Activated T-cell treated with anti-CD3 and anti-CD28 coated beads, Interleukin-2, amount 50 U/mL, for 24 hours (primary cell): ENCODE data around the gene APOA4.

ENCODE experiments used
- DNase-seq: peaks from one replicate; pipeline ENCODE4 v3.0.0-alpha.2; 2020
- H3K27ac Mint-ChIP-seq: 2 replicates; pipeline ENCODE4 v1.8.0; 2020; ENCODE audit warnings: mild to moderate bottlenecking, mixed read lengths
- H3K27me3 Mint-ChIP-seq: 2 replicates; pipeline ENCODE4 v1.8.0; 2020; ENCODE audit warnings: mixed read lengths
- H3K36me3 Mint-ChIP-seq: 2 replicates; pipeline ENCODE4 v1.8.0; 2020; ENCODE audit warnings: low read depth, mixed read lengths
- H3K4me1 Mint-ChIP-seq: 2 replicates; pipeline ENCODE4 v1.8.0; 2020; ENCODE audit warnings: low read depth, mixed read lengths
- H3K4me3 Mint-ChIP-seq: 2 replicates; pipeline ENCODE4 v1.8.0; 2020; ENCODE audit warnings: mild to moderate bottlenecking, moderate library complexity, mixed read lengths
- H3K9me3 Mint-ChIP-seq: 2 replicates; pipeline ENCODE4 v1.8.0; 2020; ENCODE audit warnings: mixed read lengths

Gene APOA4

GRCh38 chr11:116791002-116791812 lies 31.9 kb downstream of the APOA4 start:
- H3K27ac Mint-ChIP-seq = no peak overlapping the region

GRCh38 chr11:116790167-116791001 lies 32.7 kb downstream of the APOA4 start:
- no peaks in the 10 kb centered on the region for H3K27me3 Mint-ChIP-seq
- DNase-seq = no peak
- H3K4me1 Mint-ChIP-seq = peaks cover 39% of the 10 kb centered on the region
- no peak overlapping the region for H3K4me3 Mint-ChIP-seq
- H3K9me3 Mint-ChIP-seq = no peaks in the 10 kb centered on the region
- H3K36me3 Mint-ChIP-seq = peaks cover 23% of the 10 kb centered on the region
- no peak overlapping the region for H3K27ac Mint-ChIP-seq

More at GRCh38 chr11:116791002-116791812, 31.9 kb downstream of the APOA4 start:
- peaks cover 15% of the 10 kb centered on the region for H3K36me3 Mint-ChIP-seq
- no peak overlapping the region for H3K4me3 Mint-ChIP-seq
- H3K27me3 Mint-ChIP-seq = no peaks in the 10 kb centered on the region
- peaks cover 31% of the 10 kb centered on the region for H3K4me1 Mint-ChIP-seq
- no peaks in the 10 kb centered on the region for H3K9me3 Mint-ChIP-seq
- DNase-seq = peak; percentile 87

GRCh38 chr11:116788975-116789374 lies 34.1 kb downstream of the APOA4 start:
- Mint-ChIP-seq H3K27me3 (no peaks in the 10 kb centered on the region), H3K4me1 (peaks cover 53% of the 10 kb centered on the region), H3K9me3 (no peaks in the 10 kb centered on the region), H3K27ac (no peak overlapping the region), H3K36me3 (peaks cover 37% of the 10 kb centered on the region), H3K4me3 (no peak overlapping the region)
- no peak for DNase-seq

GRCh38 chr11:116788534-116788933 lies 34.6 kb downstream of the APOA4 start:
- H3K4me3 Mint-ChIP-seq = peak overlapping the region; percentile 95
- no peaks in the 10 kb centered on the region for H3K9me3 Mint-ChIP-seq
- DNase-seq = no peak
- H3K27me3 Mint-ChIP-seq = no peaks in the 10 kb centered on the region
- peak overlapping the region; percentile 94 for H3K27ac Mint-ChIP-seq
- H3K4me1 Mint-ChIP-seq = peaks cover 56% of the 10 kb centered on the region
- H3K36me3 Mint-ChIP-seq = peaks cover 42% of the 10 kb centered on the region

GRCh38 chr11:116787786-116788486 lies 35.2 kb downstream of the APOA4 start, which contains the start of gene ZPR1:
Gene ZPR1, minus strand, starts transcription at chr11:116788023. Its CDS starts 33 bp downstream, at chr11:116787990.
- H3K27ac Mint-ChIP-seq = peak within 1 kb of the TSS; percentile 94
- H3K9me3 Mint-ChIP-seq = no peaks in the 10 kb centered on the region
- H3K36me3 Mint-ChIP-seq = peaks cover 48% of the 10 kb centered on the region
- peaks cover 59% of the 10 kb centered on the region for H3K4me1 Mint-ChIP-seq
- H3K4me3 Mint-ChIP-seq = peak within 1 kb of the TSS; percentile 95
- DNase-seq = peak; percentile 92
- H3K27me3 Mint-ChIP-seq = no peaks in the 10 kb centered on the region

GRCh38 chr11:116787436-116787785 lies 35.7 kb downstream of the APOA4 start:
- no peaks in the 10 kb centered on the region for H3K9me3 Mint-ChIP-seq
- peaks cover 53% of the 10 kb centered on the region for H3K36me3 Mint-ChIP-seq
- no peak for DNase-seq
- peaks cover 64% of the 10 kb centered on the region for H3K4me1 Mint-ChIP-seq
- H3K27me3 Mint-ChIP-seq = no peaks in the 10 kb centered on the region
- H3K4me3 Mint-ChIP-seq = peak overlapping the region; percentile 95
- H3K27ac Mint-ChIP-seq = peak overlapping the region; percentile 87

GRCh38 chr11:116786966-116787365 lies 36.1 kb downstream of the APOA4 start:
- peak overlapping the region; percentile 95 for H3K4me3 Mint-ChIP-seq
- H3K9me3 Mint-ChIP-seq = no peaks in the 10 kb centered on the region
- no peaks in the 10 kb centered on the region for H3K27me3 Mint-ChIP-seq
- peaks cover 57% of the 10 kb centered on the region for H3K36me3 Mint-ChIP-seq
- no peak for DNase-seq
- H3K4me1 Mint-ChIP-seq = peaks cover 68% of the 10 kb centered on the region
- H3K27ac Mint-ChIP-seq = peak overlapping the region; percentile 87

- DNase-seq = no peak
- no peaks in the 10 kb centered on the region for H3K27me3 Mint-ChIP-seq
- peaks cover 69% of the 10 kb centered on the region for H3K4me1 Mint-ChIP-seq
- no peaks in the 10 kb centered on the region for H3K9me3 Mint-ChIP-seq
- peaks cover 64% of the 10 kb centered on the region for H3K36me3 Mint-ChIP-seq
- peak overlapping the region; percentile 95 for H3K4me3 Mint-ChIP-seq
- H3K27ac Mint-ChIP-seq = peak overlapping the region; percentile 87
Measured at GRCh38 chr11:116786326-116786725, 36.8 kb downstream of the APOA4 start.

GRCh38 chr11:116782728-116783127 lies 40.4 kb downstream of the APOA4 start:
- peaks cover 96% of the 10 kb centered on the region for H3K36me3 Mint-ChIP-seq

GRCh38 chr11:116778556-116778955 lies 44.5 kb downstream of the APOA4 start:
- H3K27me3 Mint-ChIP-seq = no peaks in the 10 kb centered on the region
- no peak for DNase-seq
- H3K9me3 Mint-ChIP-seq = peaks cover 2% of the 10 kb centered on the region
- peaks cover 86% of the 10 kb centered on the region for H3K4me1 Mint-ChIP-seq
- no peak overlapping the region for H3K4me3 Mint-ChIP-seq
- H3K36me3 Mint-ChIP-seq = peaks cover 92% of the 10 kb centered on the region
- peak overlapping the region; percentile 90 for H3K27ac Mint-ChIP-seq

More at GRCh38 chr11:116782728-116783127, 40.4 kb downstream of the APOA4 start:
- no peaks in the 10 kb centered on the region for H3K27me3 Mint-ChIP-seq
- peak overlapping the region; percentile 35 for H3K4me3 Mint-ChIP-seq
- H3K4me1 Mint-ChIP-seq = peaks cover 87% of the 10 kb centered on the region
- DNase-seq = no peak
- no peaks in the 10 kb centered on the region for H3K9me3 Mint-ChIP-seq
- peak overlapping the region; percentile 92 for H3K27ac Mint-ChIP-seq

- H3K36me3 Mint-ChIP-seq = peaks cover 89% of the 10 kb centered on the region
- H3K4me3 Mint-ChIP-seq = no peak overlapping the region
- H3K27me3 Mint-ChIP-seq = no peaks in the 10 kb centered on the region
- H3K27ac Mint-ChIP-seq = peak overlapping the region; percentile 90
- DNase-seq = no peak
- peaks cover 2% of the 10 kb centered on the region for H3K9me3 Mint-ChIP-seq
- peaks cover 76% of the 10 kb centered on the region for H3K4me1 Mint-ChIP-seq
Measured at GRCh38 chr11:116777056-116777455, 46.0 kb downstream of the APOA4 start.

- no peaks in the 10 kb centered on the region for H3K27me3 Mint-ChIP-seq
- H3K4me1 Mint-ChIP-seq = peaks cover 78% of the 10 kb centered on the region
- peaks cover 2% of the 10 kb centered on the region for H3K9me3 Mint-ChIP-seq
- peaks cover 88% of the 10 kb centered on the region for H3K36me3 Mint-ChIP-seq
- no peak overlapping the region for H3K4me3 Mint-ChIP-seq
- no peak for DNase-seq
- H3K27ac Mint-ChIP-seq = peak overlapping the region; percentile 90
Measured at GRCh38 chr11:116776522-116776984, 46.6 kb downstream of the APOA4 start.

- peaks cover 2% of the 10 kb centered on the region for H3K9me3 Mint-ChIP-seq
- no peak for DNase-seq
- H3K27ac Mint-ChIP-seq = peak overlapping the region; percentile 90
- no peaks in the 10 kb centered on the region for H3K27me3 Mint-ChIP-seq
- H3K36me3 Mint-ChIP-seq = peaks cover 85% of the 10 kb centered on the region
- H3K4me1 Mint-ChIP-seq = peaks cover 78% of the 10 kb centered on the region
- no peak overlapping the region for H3K4me3 Mint-ChIP-seq
Measured at GRCh38 chr11:116775975-116776374, 47.1 kb downstream of the APOA4 start.

- DNase-seq = no peak
- H3K4me3 Mint-ChIP-seq = no peak overlapping the region
- peaks cover 84% of the 10 kb centered on the region for H3K36me3 Mint-ChIP-seq
- H3K9me3 Mint-ChIP-seq = peaks cover 2% of the 10 kb centered on the region
- H3K27ac Mint-ChIP-seq = peak overlapping the region; percentile 23
- H3K4me1 Mint-ChIP-seq = peaks cover 77% of the 10 kb centered on the region
- no peaks in the 10 kb centered on the region for H3K27me3 Mint-ChIP-seq
Measured at GRCh38 chr11:116774661-116775060, 48.4 kb downstream of the APOA4 start.
